Stimulated activated CD8-positive, alpha-beta memory T cell treated with anti-CD3 and anti-CD28 coated beads, Interleukin-12 subunit alpha, Interleukin-12 subunit beta, amount 100 ng/mL, for 4 hours (primary cell): ENCODE measurements around the gene ZFP92.

Experiments used
- DNase-seq: peaks from one replicate; pipeline ENCODE4 v3.0.0-alpha.2; 2020; ENCODE audit warnings: low read depth

ZFP92 gene

DNA sequence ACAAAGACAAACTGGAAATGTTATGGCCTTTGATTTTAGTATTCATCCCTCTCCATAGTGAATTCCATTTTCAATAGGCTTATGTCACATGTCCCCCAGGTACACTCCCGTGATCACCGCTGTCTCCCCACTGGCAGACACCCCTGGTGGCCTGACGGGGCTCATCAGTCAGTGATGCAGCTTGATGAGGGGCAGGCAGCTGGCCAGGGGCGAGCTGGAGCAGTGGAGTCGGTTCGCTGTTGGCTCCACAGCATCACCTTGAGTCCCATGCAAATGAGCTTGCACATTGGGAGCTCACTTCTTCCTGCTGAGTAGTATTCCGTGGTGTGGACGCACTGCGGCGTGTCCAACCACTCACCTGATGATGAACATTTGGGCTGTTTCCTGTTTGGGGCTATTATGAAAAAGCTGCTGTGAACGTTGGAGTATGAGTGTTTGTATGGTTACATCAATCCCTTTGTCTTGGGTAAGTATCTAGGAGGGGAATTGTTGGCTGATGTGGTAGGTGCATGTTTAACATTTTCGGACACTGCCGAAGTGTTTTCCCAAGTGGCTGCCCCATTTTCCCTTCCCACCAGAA, 29.4 kb downstream of the ZFP92 start:
- DNase-seq: no peak

DNA sequence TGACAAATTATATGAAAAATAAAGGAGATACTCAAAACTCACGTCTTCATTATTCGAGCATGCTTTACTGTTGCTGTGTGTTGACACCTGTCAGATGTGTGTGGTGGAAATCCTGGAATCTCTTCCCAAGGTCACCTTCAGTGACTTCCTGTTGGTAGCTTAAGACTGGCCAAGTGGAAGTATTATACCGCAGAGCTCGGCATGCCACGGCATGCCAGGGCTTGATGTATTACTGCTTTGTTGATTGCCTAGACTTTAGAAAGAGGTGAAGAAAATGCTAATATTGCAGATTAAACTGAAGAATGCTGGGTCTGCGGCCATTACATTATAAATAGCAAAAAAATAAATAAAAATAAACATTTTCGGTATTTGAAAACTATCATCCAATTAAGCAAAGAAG, 30.0 kb downstream of the ZFP92 start:
- DNase-seq: no peak

DNA sequence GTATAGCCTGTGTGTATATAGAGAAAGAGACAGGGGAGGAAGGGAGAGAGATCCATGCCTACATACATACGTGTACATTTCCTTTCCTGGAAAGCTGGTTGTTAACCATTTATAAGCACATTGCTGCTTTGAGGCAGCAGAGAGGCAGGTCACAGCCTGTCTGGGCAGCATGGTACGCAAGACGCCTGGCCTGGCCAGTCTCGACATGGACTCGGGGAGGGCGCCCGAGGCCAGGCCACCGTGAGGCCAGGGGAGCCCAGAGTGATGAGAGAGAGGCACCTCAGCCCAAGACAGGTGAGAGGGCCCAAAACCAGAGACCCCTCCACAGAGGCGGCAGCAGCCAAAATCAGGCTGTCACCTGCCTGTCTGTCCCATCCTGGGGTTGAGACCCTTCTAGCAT, 30.7 kb downstream of the ZFP92 start:
- DNase-seq: no peak

DNA sequence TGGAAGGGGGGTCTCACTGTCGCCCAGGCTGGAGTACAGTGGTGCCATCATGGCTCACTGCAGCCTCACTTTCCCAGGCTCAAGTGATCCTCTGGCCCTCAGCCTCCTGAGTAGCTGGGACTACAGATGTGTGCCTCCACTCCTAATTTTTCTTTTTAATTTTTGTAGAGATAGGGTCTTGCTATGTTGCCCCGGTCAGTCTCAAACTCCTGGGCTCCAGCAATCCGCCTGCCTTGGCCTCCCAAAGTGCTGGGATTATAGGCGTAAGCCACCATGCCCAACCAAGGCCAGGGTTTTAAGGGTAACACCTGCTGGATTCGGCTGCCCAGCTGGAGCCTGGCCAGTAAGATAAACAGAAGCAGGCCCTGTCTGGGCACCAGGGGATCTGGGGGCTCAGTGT, 31.2 kb downstream of the ZFP92 start:
- no peak for DNase-seq

GRCh38 chrX:153443476-153444332, 32.4 kb downstream of the ZFP92 start:
- DNase-seq: no peak

- DNase-seq: no peak
Measured at GRCh38 chrX:153444333-153445011, 33.2 kb downstream of the ZFP92 start.

GRCh38 chrX:153445106-153445855, 34.0 kb downstream of the ZFP92 start:
- no peak for DNase-seq

DNA sequence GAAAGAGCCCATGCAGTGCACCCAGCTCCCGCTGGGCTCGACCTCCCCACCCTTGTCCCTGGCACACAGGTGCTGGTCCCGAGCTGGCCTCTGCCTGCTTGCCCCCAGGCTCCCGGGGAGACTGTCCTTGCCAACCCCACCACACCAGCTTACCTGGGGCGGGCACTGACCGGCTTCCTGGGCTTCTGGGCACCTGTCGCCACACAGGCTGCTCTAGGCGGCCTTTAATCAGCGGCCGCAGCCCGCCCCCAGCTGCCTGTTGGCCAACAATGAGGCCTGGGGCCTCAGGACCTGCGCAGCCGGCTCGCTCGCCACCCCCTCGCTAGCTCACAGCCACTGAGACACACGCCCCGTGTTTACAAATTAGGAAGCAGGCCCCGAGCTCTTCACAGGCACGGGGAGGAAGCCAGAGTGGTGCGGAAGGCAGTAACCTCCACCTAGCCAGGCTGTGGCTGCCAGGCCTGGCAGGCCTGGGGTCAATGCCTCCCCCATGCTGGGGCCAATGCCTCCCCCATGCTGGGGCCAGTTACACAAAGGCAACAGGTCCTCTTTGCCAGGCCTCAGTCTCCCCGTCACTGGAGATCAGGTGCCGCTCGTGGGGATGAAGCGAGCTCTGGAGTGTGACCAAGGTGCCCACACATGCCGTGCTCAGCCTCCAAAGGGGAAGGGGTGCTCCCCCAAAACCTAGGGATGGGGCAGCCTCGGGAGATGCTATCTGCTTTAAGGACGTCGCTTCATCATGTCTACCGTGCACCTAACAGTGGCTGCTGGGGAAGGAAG, 34.8 kb downstream of the ZFP92 start, which contains the start of gene TREX2:
Gene TREX2 (minus strand): TSS at position 201 of the 780 bp plus-strand sequence. CDS start 626 bp downstream, outside the sequence.
- no peak for DNase-seq

- no peak for DNase-seq
Measured at GRCh38 chrX:153446636-153446936, 35.3 kb downstream of the ZFP92 start.

GRCh38 chrX:153446950-153447580, 35.8 kb downstream of the ZFP92 start:
- no peak for DNase-seq

DNA sequence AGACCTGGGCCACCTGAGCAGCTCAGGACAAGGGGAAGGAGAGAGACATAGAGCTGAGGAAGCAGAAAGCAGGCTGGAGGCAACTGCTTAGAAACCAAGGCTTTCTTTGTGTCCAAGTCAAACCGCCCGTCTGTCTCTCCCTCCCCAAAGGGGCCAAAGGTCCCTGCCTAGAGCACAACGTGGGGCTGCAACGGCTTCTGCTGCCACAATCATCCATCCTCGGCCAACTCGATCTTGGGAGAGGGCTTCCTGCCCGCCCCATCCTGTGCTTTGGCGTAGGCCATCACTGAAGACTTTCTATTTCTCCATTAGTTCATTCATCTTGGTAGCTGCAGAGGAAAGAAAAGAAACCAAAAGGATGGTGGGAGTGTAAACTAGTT, 36.3 kb downstream of the ZFP92 start:
- DNase-seq: no peak

DNA sequence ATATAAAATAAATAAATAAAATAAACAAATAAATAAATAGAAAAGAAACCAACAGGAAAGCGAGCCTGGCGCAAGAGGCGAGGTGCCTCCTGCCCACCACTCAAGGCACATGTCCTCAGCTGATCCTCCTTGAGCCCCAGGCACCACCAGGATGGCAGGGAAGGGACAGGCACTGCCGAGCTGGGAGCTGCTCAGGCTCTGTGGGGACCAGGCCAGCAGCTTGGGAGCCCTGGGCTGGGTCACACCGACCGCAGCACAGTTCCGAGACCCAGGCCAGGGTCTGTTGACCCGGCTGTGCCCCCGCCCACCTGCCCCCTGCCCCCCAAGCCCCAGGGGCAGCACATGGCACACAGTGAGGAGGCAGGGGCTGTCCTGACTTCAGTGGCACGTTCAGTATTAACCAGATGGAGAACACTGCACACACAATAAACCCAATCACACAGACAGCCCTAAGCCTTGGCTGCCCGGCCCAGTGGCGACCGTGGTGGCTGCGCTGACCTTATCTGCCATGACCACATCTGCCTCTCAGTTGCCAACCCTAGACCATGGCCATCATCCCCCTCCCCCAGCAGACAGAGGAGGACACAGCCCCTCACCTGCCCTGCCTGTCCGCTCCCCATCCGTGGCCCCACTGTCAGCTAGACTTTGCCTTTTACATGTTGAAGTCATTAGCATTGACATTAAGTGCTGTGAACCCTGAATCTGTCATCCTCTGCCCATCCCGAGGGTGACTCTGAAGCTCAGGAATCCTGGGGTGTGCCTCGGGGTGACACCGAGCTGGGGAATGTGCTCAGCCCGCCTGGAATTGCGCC, 37.5 kb downstream of the ZFP92 start:
- no peak for DNase-seq

GRCh38 chrX:153449368-153450113, 38.3 kb downstream of the ZFP92 start:
- DNase-seq: no peak

DNA sequence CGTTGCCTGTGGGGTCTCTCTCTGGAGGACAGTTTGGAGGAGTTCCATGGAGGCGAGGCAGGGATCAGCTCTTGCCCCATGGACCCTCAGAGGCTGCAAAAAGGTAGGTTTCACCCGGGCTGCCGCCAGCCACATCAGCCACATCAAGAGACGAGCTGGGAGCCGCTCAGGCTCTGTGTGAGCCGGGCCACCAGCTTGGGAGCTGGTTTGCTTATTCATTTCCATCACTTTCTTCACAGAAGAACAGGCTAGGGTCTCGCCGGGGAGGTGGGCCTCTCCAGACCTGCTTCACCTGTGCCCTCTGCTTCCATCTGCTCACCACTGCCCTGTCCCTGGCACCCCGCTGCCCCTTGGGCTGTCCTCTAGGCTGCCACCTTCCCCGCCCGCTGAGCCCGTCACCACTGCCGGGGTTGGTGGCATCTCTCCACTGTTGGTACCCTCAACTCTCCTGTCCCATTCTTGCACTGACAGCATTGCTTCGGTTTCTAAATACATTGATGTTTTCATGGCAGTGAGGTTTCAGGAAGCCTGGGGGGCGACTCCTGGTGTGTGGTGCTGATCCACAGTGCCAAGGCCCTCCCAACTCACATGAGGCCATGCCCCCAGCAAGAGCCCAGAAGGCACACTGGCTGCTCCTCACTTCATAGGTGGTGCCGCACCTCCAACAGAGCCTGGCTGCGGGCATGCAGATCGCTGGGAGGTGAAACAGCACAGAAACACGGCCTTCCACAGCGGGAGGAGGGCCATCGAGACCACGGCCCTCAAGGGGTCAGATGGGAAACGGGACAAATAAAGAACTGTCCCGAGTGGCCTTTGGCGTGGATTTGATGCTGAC, 39.1 kb downstream of the ZFP92 start:
- DNase-seq: no peak

GRCh38 chrX:153450949-153451277, 39.6 kb downstream of the ZFP92 start:
- no peak for DNase-seq

GRCh38 chrX:153454901-153455550, 43.8 kb downstream of the ZFP92 start:
- no peak for DNase-seq

- no peak for DNase-seq
Measured at GRCh38 chrX:153455571-153455970, 44.3 kb downstream of the ZFP92 start.

GRCh38 chrX:153456161-153456560, 44.9 kb downstream of the ZFP92 start:
- DNase-seq: no peak
